Stimulated activated CD8-positive, alpha-beta memory T cell treated with anti-CD3 and anti-CD28 coated beads, Interleukin-7, amount 100 ng/mL, for 24 hours (primary cell): Measurements from ENCODE around the gene ZNF783.

ENCODE experiments used
- DNase-seq: peaks from one replicate; pipeline ENCODE4 v3.0.0-alpha.2; 2020; ENCODE audit warnings: low read depth

Gene ZNF783

DNA sequence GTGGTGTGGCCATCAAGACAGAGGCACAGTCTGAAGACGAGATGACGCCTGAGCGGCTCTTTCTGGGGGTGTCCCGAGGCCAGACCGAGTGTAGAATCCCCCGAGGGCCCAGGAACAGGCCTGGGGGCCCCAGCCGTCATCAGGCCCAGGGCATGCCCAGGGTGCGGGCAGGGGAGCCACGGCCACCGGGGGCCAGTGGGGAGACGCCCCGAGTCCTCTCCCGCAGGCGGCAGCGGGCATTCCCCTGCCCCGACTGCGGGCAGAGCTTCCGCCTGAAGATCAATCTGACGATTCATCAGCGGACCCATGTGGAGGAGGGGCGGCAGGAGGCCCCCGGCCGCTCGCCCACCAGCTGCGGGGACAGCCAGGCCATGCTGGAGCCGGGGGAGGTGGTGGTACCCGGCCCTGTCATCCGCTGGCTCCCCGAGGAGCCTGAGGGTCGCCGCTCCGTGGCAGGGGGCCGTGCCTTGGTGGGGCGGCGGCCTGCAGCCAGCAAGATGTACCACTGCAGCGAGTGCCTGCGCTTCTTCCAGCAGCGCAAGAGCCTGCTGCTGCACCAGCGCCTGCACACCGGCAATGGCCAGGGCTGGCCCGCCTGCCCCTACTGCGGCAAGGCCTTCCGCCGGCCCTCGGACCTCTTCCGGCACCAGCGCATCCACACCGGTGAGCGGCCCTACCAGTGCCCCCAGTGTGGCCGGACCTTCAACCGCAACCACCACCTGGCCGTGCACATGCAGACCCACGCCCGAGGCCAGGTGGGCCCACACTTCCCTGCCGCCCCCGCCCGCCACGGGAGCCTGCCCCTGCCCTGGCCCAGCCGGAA is 19.7 kb downstream of the ZNF783 start:
- DNase-seq = no peak

GRCh38 chr7:149282331-149282655 is 20.3 kb downstream of the ZNF783 start:
- DNase-seq = no peak

- DNase-seq = no peak
These were observed 21.3 kb downstream of the ZNF783 start for GRCh38 chr7:149283321-149283720.

DNA sequence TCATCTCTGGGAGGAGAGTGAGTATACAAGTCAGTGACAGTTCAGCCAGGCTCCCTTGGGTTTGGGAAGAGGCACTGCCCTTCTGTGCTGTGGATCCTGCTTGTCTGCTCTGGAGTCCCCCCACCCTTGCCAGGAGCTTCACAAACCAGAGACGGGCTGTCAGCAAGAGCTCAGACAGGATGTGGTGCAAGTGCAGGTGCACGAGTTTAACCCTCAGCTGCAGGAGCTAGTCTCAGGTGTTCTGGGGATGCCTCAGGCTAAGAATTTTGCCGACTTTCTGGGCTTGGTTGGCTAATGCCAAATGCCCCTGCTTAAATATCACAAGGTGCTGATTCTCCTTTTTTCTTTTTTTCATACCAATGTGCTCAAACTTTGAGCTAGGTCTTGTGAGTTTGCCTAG is 22.3 kb downstream of the ZNF783 start:
- DNase-seq = no peak

DNA sequence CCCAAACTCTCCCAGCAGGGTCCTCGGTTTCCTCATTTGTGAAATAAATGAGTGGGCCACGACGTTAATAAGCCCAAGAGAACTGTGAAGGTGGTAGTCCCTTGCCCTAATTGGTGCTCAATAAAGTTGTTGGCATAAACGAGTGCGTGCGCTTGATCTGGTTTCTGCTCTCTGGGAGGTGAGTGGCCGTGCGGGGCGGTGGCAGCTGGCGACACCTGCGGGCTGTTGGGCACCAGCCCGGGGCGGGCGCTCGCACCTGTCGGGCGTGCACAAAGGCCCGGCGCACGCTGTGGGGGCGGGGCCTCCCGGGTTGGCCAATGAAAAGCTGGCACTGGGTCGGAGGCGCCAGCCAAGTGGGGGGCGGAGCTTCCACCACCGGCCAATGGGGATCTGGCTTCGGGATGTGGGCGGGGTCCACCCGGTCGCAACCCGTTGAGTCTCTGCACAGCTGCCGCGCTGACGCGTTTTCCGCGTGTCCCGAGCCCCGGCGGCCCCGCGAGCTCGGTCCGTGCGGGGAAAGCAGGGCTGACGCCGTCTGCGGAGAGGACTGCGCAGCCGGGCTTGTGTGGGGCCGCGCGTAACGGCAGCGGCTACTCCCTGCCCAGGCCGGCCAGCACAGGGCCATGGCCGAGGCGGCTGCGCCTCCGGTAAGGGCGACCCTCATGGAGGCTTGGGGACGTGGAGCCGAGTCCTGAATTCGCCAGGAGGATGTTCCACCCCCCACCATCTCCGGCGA is 23.0 kb downstream of the ZNF783 start:
- peak; percentile 93 for DNase-seq

DNA sequence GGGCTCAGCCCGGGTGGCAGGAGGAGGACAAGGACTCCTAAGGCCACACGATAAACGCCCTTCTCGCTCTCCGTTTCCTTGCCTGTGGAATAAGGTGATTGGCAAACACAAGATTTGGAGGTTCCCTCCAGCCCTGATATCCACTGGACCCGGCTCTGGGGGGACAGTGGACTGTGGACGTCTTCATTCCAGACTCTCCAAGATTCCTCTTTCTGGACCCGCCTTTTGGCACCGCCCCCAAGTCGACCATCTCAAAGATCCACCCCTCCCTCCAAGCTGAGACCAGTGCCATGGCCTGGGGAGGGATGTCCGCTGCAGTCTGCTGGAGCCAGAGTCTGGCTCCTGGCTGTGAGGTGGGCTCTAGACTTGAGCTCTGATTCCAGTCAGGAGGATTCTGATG is 23.6 kb downstream of the ZNF783 start:
- no peak for DNase-seq

DNA sequence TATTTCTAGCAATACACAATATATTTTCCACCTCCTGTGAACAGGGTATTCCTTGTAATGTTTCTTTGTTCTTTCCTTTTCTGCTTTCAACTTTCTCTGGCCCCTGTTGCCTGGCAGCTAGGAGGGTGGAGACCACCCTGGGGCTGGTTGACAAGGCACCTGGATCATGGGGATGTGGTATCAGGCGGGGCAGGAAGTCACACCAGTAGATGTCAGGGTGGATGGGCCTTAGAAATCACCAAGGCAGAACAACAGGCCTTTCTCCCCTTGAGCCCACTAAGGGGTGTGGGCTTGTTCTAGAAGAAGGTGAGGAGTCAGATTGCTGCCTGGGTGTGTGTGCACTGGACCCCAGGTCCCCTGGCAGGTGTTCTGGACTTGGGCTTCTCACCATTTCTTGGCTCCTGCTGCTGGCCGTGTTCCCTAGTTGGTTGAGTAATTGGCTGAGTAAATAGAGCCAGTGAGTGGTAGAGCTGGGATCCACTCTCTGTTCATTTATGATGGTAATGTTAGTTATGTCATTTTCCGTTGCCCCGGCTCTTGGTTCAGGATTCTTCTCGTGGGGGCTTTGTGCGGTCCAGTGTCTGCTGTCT is 24.9 kb downstream of the ZNF783 start:
- DNase-seq = no peak

GRCh38 chr7:149287622-149288021 is 25.6 kb downstream of the ZNF783 start:
- no peak for DNase-seq

DNA sequence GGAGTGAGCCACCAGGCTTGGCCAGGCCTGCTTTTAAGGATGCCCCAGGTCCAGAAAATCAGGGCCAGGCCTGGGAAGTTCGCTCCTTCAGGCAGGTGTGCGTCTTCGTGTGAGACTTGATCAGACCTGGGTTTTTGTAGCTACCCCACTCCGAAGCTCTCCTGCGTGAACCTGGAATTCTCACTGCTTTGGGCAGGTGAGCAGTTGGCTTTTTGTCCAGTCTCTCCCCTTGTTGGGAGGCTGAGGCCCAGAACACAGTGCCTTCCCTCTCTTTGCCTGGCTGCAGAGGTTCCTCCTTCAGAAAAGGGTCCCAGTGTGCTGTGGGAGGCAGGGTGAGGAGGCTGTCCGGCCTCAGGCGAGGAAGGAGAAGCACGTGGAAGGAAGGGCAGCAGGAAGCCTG is 27.3 kb downstream of the ZNF783 start:
- DNase-seq = no peak

GRCh38 chr7:149289856-149290255 is 27.9 kb downstream of the ZNF783 start:
- no peak for DNase-seq

DNA sequence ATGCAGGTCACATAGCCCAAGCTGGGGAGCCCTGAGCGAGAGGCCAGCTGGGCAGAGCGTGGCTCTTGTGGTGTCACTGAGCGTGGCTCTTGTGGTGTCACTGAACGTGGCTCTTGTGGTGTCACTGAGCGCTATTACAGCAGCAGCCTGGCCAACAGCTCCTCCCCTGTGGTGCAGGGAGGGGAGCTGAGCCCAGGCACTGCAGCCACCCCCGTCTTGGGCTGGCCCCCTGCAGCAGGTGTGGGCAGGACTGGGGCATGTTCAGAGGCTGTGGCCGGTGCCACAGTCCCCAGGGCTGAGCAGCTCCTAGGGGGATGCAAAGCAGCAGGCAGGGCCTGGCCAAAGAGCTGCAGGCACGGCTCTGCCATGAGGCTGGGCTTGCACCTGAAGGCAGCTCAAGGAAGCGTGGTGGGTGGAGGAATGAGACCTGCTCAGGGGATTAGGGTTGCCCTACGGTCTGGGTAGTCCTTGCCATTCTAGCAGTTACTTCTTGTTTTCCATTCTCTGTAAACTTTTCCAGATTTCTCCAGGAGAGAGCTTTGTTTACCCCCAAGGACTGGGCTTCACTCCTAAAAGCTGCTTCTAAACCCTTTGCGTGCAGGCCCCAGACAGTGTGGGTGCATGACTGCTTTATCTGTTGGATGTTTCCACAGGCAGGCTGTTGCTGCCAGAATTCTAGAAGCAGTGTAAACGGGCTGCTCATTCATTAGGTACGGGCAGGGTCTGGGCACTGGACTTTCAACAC is 29.2 kb downstream of the ZNF783 start:
- DNase-seq = no peak

- no peak for DNase-seq
These were observed 29.9 kb downstream of the ZNF783 start for GRCh38 chr7:149291781-149292461.

DNA sequence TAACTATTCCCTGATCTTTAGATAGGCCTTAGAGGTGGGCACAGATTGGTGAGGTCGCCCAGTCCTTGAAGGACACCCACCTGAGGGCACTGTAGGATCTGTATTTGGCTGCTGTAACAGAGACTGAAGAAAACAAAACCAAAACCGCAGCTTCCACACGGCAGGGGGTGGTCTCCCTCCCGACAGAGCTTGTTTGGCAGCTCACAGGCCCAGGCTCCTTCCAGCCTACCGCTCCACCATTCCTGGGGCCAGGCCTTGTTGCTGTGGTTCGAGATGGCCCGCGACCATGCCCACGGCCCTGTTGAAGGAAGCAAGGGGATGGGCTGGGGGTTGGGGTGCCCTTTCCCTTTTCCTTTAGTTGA is 30.4 kb downstream of the ZNF783 start:
- DNase-seq = no peak

- DNase-seq = no peak
These were observed 31.3 kb downstream of the ZNF783 start for GRCh38 chr7:149293338-149293737.

- DNase-seq = no peak
These were observed 32.1 kb downstream of the ZNF783 start for GRCh38 chr7:149293946-149294633.

DNA sequence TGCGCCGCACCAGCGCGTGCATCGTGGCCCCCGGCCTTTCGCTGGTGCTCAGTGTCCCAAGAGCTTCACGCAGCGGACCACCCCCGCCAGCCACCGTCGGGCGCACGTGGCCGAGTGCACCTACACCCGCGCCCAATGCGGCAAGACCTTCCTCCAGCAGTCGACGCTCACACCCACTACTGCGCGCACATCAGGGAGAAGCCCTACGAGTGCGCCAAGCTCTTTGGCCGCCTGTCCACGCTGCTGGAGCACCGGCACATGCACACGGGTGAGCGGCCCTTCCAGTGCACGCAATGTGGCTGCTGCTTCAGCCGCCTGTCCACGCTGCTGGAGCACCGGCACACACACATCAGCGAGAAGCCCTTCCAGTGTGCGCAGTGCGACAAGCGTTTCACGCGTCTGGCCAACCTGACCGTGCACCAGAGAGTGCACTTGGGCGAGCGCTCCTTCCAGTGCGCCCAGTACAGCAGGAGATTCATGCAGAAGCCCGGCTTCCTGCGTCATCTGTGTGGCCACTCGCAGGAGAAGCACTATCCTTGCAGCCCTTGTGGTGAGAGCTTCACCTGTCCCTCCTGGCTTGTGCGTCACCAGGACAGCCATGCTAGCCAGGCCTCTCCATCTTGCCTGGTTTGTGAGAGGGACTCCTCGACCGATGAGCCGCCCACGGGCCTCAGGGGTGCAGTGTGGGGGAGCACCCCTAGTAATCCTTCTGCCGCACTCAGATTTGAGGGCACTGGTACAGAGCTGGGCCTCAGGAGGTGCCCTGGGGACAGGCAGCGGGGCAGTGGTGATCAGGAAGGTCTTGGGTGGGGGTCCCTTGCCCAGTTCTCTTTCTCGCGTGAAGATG is 32.9 kb downstream of the ZNF783 start:
- DNase-seq = no peak

DNA sequence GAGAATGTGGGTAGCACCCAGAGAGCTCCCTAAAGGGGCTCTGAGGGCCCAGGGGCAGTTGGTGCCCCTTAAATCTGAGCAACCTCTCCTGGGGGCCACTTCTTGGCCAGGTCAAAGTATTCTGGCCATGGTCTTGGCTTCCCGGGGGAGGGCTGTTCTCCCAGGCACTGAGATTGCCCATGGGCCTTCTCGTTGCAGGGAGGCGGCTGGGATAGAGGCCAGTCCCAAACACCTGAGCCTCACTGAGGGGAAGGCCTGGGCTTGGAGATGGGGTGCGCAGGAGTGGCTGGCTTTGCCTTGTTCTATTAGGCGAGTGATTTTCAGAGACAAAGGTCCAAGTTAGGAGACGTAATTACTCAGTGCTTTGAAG is 33.5 kb downstream of the ZNF783 start:
- no peak for DNase-seq

GRCh38 chr7:149296368-149296767 is 34.4 kb downstream of the ZNF783 start:
- no peak for DNase-seq

DNA sequence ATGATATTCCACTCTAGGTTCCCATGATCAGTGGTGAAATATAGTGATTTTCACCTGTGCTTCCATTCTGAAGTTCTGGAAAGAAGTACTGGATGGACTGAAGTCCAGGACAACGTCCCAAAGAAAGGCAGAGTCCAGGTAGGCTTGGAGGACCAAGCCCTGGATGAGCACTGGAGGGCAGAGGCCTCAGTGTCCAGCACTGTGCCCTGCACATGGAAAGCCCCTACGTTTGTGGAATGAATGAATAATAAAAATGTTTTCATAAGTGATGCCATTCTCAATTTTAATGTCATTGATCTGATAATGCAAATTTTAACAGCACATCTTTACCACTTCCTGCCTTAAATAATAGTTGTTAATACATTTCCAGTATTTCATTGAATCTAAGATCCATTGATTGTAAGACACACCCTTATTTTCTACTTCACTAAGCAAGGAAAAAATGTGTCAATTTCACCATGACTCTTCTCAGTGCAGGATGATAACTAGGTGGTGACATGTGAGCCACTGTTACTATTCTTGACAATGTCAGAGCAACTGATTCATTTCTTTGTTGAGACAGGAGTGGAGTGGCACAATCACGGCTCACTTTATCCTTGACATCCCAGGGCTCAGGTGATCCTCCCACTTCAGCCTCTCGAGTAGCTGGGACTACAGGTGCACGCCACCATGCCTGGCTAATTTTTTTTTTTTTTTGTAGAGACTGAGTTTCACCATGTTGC is 35.2 kb downstream of the ZNF783 start:
- DNase-seq = no peak
